Esophagus squamous epithelium (tissue), 4 donors: ENCODE data around the gene LRRC73.

Experiments used
- POLR2A ChIP-seq, 4 donors: fragments of 450-650 bp; IDR thresholded peaks; one replicate each; pipeline ENCODE4 v1.6.1; 2017; ENCODE audit warnings: antibody characterized with exemption in 4 of 4, mild to moderate bottlenecking in 4 of 4, moderate library complexity in 3 of 4
- TF ChIP-seq, protein P1 (sequence below), 6 experiments: fragments of 450-650 bp in 4 of 6; fragments of 200-600 bp in 2 of 6; sonication (generic) in 2 of 6; IDR thresholded peaks; one replicate each; pipeline ENCODE4 v1.5.1; 2016 to 2019; ENCODE audit warnings: antibody characterized with exemption in 6 of 6, mild to moderate bottlenecking in 4 of 6, moderate library complexity in 4 of 6

- TF ChIP-seq POLR2A (IDR thresholded peaks at IDR 0.05), result no peak
- TF ChIP-seq, protein P1, sequence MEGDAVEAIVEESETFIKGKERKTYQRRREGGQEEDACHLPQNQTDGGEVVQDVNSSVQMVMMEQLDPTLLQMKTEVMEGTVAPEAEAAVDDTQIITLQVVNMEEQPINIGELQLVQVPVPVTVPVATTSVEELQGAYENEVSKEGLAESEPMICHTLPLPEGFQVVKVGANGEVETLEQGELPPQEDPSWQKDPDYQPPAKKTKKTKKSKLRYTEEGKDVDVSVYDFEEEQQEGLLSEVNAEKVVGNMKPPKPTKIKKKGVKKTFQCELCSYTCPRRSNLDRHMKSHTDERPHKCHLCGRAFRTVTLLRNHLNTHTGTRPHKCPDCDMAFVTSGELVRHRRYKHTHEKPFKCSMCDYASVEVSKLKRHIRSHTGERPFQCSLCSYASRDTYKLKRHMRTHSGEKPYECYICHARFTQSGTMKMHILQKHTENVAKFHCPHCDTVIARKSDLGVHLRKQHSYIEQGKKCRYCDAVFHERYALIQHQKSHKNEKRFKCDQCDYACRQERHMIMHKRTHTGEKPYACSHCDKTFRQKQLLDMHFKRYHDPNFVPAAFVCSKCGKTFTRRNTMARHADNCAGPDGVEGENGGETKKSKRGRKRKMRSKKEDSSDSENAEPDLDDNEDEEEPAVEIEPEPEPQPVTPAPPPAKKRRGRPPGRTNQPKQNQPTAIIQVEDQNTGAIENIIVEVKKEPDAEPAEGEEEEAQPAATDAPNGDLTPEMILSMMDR (IDR thresholded peaks at IDR 0.05), result no peak
Observed at GRCh38 chr6:43494321-43494720, 15.8 kb downstream of the LRRC73 start.
